ENCODE measurements around the gene C1QTNF1. TPM values are rescaled to one million over a fixed set of nuclear protein-coding genes. Genes with fewer than 3 reads are reported as not detected.

Gene C1QTNF1
- total RNA-seq, 2 donors from 2014 or later: 445 to 518 TPM

- no peaks in the 10 kb centered on the region for H3K9me3 ChIP-seq
- no peak for ATAC-seq (ENCODE audit: insufficient number of reproducible peaks, low FRiP score, low read depth)
- no peaks in the 10 kb centered on the region for H3K36me3 ChIP-seq
- no peak overlapping the region for H3K27ac ChIP-seq
- H3K27me3 ChIP-seq (replicated peaks; ENCODE audit: insufficient read depth): no peaks in the 10 kb centered on the region
- TF ChIP-seq CTCF (IDR thresholded peaks at IDR 0.05): no peak
- no peaks in the 10 kb centered on the region for H3K4me1 ChIP-seq (ENCODE audit: control insufficient read depth in 1 of 2, low read depth in 2 of 2)
- DNase-seq (ENCODE audit: low spot score): no peak
- H3K4me3 ChIP-seq: no peak overlapping the region
Observed at GRCh38 chr17:79098282-79098867, 74.4 kb downstream of the C1QTNF1 start.

Other genes starting within 250 kb of the C1QTNF1 start
- gene CYTH1, start 241.9 kb upstream of the C1QTNF1 start, total RNA-seq: 10 to 100 TPM; 79.2 to 79.4 TPM
- 10 to 100 TPM; 40.3 to 95.9 TPM for gene USP36, start 183.4 kb upstream of the C1QTNF1 start, total RNA-seq
- gene CEP295NL, start 121.0 kb upstream of the C1QTNF1 start, total RNA-seq: 10 to 100 TPM in 1 of 2 donors, 1 to 10 TPM in 1; 6.8 to 13.0 TPM
- gene TIMP2, start 98.8 kb upstream of the C1QTNF1 start, total RNA-seq: 100 to 1,000 TPM; 475 to 619 TPM
- 100 to 1,000 TPM; 205 to 308 TPM for gene LGALS3BP, start 44.2 kb upstream of the C1QTNF1 start, total RNA-seq
- gene CANT1, start 14.4 kb upstream of the C1QTNF1 start, total RNA-seq: 10 to 100 TPM; 21.4 to 41.0 TPM
- gene ENGASE, start 50.7 kb downstream of the C1QTNF1 start, total RNA-seq: 10 to 100 TPM; 50.0 to 75.9 TPM

Measured in thoracic aorta (tissue), 2 donors.